GM18520 (cell line): ENCODE results near the gene ADD1.

Experiments
- ATAC-seq: cut with Tn5 transposase; IDR thresholded peaks from one replicate; pipeline ENCODE4 v1.9.1; 2021; ENCODE audit not compliant: unreplicated experiment

ADD1 gene

GRCh38 chr4:2833671-2834000, 10.0 kb upstream of the ADD1 start:
- ATAC-seq: no peak

GRCh38 chr4:2834001-2834921, 9.4 kb upstream of the ADD1 start:
- ATAC-seq: no peak

- ATAC-seq: no peak
These were observed 7.7 kb upstream of the ADD1 start for GRCh38 chr4:2835978-2836377.

DNA sequence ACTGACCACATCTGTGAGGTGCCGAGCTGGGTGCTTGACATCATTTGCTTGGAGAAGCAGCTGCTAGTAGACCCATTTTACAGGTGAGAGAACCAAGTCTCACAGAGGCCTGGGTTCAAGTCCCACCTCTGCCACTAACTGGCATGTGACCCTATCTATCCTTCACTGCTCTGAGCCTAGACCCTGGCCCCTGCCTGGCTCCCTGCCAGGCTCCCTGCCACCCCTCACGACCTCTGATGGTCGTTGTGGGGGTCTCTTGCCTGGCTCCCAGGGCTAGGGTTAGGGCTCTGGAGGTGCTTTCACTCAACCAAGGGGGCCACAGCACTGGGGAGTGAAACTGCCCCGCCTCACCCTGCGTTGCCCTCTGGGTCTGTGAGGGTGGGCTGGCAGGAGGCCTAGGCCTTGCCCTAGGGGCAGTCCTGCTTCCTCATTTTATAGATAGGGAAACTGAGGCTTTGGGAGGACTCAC, 7.2 kb upstream of the ADD1 start:
- no peak for ATAC-seq

GRCh38 chr4:2837110-2837903, 6.3 kb upstream of the ADD1 start:
- ATAC-seq: no peak

DNA sequence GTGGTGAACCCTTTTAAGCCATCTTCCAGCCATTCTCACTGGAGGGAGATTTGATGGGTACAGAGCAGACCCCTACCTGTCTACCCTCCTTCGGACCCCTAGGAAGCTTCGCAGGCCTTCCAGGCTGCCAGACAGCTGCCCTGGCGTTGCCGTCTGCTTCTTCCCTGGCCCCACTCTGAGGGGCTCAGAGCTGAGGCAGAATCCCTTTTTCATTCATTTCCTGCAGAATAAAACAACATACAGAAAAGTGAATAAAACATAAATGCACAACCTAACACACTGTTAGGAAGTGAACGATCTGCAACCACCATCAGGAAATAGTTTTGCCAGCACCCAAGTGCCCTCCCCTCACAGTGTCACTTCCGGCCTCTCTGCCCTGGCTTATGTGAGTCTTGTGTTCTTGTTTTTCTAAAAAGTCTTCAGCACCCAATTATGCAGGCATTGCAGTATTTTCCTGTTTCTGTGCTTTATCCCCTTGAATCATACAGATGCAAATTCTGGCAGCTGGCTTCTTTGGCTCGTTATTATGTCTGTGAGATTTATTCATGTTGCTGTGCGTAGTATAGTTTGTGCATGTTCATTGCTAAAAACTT, 5.6 kb upstream of the ADD1 start:
- no peak for ATAC-seq

DNA sequence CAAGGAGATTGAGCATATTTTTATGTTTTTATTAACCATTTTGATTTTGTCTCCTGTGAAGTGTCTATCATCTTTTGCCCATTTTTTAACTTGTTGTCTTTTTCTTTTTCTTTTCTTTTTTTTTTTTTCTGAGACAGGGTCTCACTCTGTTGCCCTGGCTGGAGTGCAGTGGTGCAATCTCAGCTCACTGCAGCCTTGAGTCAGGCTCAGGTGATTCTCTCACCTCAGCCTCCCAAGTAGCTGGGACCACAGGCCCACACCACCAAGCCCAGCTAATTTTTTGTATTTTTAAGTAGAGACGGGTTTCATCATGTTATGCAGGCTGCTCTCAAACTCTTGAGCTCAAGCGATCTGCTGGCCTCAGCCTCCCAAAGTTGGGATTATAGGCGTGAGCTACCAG, 4.6 kb upstream of the ADD1 start:
- no peak for ATAC-seq

GRCh38 chr4:2842687-2843262, 869 bp upstream of the ADD1 start:
- ATAC-seq: no peak

- no peak for ATAC-seq
These were observed 419 bp downstream of the ADD1 start for GRCh38 chr4:2843941-2844584.

DNA sequence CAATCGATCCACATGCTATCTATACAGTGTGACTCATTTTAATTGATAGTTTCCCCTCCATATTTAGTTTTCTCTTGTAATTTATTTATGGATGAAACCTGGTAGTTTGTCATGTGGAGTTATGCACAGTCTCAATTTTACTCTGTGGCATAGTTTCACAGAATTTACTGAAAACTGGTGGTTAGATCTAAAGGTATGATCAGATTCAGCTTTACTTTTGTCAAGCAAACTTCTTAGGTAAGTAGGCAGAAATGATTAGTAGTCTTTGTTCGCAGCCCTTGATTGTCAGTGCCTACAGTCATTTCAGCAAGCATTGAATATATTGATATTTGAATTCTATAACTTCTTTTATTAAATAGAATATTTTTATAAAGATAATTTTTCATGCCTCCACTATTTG, 2.5 kb downstream of the ADD1 start:
- ATAC-seq: no peak

- no peak for ATAC-seq
These were observed 3.7 kb downstream of the ADD1 start for GRCh38 chr4:2847302-2847871.

DNA sequence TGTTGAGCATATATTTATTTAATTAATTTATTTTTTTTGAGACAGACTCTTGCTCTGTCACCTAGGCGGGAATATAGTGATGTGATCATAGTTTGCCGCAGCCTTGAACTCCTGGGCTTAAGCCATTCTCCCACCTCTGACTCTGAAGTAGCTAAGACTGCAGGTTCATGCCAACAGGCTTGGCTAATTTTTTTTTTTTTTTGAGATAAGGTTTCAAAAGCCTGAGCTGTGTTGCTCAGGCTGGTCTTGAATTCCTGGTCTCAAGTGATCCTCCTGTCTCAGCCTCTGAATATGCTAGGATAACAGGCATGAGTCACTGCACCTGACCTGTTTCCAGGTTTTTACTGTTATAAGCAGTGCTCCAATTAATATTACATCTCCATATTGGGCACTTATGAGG, 4.8 kb downstream of the ADD1 start:
- ATAC-seq: no peak

- no peak for ATAC-seq
These were observed 5.9 kb downstream of the ADD1 start for GRCh38 chr4:2849267-2850152.

DNA sequence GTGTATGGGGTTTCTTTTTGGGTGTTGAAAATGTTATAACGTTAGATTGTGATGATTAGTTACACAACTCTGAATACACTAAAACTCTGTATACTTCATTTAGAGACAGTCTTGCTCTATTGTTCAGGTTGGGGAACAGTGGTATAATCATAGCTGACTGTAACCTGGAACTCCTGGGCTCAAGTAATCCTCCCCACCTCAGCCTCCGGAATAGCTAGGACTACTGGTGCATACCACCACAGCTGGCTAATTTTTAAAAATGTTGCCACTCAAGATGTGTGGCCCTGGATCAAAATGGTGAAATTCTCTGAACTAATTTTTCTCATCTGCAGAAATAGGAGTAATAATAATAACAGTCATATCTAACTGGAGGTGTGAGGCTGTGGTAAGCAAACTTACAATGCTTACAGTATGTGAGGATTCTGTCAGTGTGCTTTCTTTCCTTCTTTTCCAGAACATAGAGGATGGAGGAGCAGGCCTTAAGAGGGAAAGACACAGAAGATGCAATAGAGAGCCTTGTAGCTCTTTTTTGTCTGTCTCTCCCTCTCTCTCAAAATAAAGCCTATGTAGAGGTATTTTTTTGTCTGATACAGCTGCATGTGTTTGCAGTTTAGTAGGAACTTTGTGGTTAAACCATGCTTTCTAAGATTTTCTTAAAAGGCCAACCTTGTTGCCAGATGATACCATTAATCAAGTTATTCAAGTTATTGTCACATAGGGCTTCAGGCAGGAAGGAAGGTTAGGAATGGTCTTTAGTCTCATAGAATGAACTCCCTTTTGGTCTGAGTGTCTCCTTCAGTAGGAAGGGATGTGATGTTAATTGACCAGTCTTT, 7.5 kb downstream of the ADD1 start:
- ATAC-seq: no peak

DNA sequence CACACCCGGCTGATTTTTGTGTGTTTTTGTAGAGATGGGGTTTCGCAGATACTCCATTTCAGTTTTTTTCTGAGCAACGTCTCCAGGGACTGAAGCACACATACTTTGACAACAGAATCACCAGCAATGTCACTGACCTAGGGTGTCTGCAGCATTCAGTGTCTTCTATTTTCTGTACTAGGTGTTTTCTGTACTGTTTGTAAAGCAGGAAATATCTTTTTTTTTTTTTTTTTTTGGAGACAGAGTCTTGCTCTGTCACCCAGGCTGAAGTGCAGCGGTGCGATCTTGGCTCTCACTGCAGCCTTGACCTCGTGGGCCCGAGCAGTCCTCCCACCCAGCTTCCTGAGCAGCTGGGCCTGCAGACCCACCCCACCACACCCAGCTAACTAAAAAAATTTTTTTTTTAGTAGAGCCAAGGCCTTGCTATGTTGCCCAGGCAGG, 8.9 kb downstream of the ADD1 start:
- no peak for ATAC-seq

DNA sequence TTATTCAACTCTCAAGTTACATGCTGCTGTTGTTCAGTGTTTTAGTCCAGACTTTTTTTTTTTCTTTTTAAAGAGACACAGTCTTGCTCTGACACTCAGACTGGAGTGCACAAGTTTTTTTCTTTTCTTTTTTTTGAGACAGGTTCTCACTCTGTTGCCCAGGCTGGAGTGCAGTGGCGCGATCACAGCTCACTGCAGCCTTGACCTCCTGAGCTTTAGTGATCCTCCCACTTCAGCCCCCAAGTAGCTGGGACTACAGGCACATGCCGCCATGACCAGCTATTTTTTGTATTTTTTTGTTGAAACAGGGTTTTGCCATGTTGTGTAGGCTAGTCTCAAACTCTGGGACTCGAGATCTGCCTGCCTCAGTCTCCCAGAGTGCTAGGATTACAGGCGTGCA, 11.9 kb downstream of the ADD1 start:
- ATAC-seq: no peak

DNA sequence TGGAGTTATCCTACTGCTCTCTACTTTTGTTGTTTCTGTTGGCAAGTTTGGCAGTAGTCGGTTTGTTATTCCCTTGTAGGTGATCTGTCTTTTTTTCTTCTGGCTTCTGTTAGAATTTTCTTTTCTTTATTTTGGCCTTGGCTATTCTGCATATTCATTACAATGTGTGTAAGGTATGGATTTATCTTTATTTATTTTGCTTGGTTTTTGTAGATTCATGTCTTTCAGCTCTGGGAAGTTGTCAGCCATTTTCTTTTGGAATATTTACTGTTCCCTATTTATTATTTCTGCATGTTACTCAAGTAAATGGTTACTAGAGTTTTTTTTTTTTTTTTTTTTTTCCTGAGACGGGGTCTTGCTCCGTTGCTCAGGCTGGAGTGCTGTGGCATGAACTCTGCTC, 12.6 kb downstream of the ADD1 start:
- ATAC-seq: no peak

DNA sequence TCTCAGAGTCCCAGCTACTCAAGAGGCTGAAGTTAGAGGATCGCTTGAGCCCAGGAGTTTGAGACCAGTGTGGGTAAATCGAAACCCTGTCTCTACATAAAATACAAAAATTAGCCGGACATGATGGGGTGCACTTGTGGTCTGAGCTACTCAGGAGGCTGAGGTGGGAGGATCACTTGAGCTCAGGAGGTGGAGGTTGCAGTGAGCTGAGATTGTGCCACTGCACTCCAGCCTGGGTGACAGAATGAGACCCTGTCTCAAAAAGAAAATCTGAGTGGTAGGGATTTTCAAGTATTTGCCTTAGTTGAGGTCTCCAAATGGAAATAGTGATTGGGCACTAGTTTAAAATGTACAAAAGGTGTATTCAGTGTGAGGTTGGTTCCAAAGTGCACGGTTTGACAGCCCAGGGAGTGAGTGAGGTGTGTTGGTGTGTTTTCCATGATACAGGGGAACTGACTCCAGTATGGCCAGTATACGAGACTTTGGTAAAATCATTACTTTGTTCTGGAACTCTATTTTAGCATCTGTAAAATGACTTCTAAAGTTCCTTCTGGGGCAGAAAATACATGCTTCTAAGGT, 13.8 kb downstream of the ADD1 start:
- no peak for ATAC-seq
